K562 (cell line): ENCODE data around the gene CENPN. TPM values are rescaled to one million over a fixed set of nuclear protein-coding genes. Genes with fewer than 3 reads are reported as not detected.

ENCODE experiments used
- BCOR ChIP-seq: fragments of 450-650 bp; IDR thresholded peaks from 2 replicates; pipeline ENCODE4 v1.6.1; 2016
- CCAR2 ChIP-seq: fragments of 200-400 bp; formaldehyde crosslinking; IDR thresholded peaks from 2 replicates; pipeline ENCODE4 v1.6.1; 2017; ENCODE audit warnings: mild to moderate bottlenecking, low read depth, low read length
- CREB3L1 ChIP-seq: fragments of 450-650 bp; IDR thresholded peaks from 2 replicates; pipeline ENCODE4 v1.6.1; 2014; ENCODE audit warnings: low read depth, mild to moderate bottlenecking, moderate library complexity, borderline replicate concordance
- LARP7 ChIP-seq: fragments of 450-650 bp; IDR thresholded peaks from 2 replicates; pipeline ENCODE4 v1.6.1; 2016
- LCOR ChIP-seq: sonication (generic); formaldehyde crosslinking; IDR thresholded peaks from 2 replicates; pipeline ENCODE4 v1.8.0; 2022; ENCODE audit warnings: mild to moderate bottlenecking, missing genetic modification reagents
- MBD2 ChIP-seq: sonication (generic); IDR thresholded peaks from 2 replicates; pipeline ENCODE4 v1.6.1; 2016; ENCODE audit warnings: low read depth, borderline replicate concordance
- NEUROD1 ChIP-seq: fragments of 150-350 bp; IDR thresholded peaks from 2 replicates; pipeline ENCODE4 v1.6.1; 2014; ENCODE audit warnings: borderline replicate concordance, low read length, low read depth; ENCODE audit not compliant: partially characterized antibody
- PHF8 ChIP-seq: fragments of 200-600 bp; sonication (generic); IDR thresholded peaks from 2 replicates; pipeline ENCODE4 v1.6.1; 2012; ENCODE audit warnings: mixed run types, mild to moderate bottlenecking, inconsistent platforms, low read length, moderate library complexity, borderline replicate concordance
- POLR2G ChIP-seq: fragments of 200-400 bp; formaldehyde crosslinking; IDR thresholded peaks from 2 replicates; pipeline ENCODE4 v1.6.1; 2017; ENCODE audit warnings: low read depth, mild to moderate bottlenecking, antibody characterized with exemption, low read length, moderate library complexity
- PPARD ChIP-seq: fragments of 250-450 bp; sonication (Bioruptor Pico); IDR thresholded peaks from 2 replicates; pipeline ENCODE4 v1.8.0; 2022; ENCODE audit warnings: inconsistent platforms, mild to moderate bottlenecking, moderate library complexity
- SIN3A ChIP-seq, 2 experiments: fragments of 150-350 bp in 1 of 2; IDR thresholded peaks; 2 replicates each; pipeline ENCODE4 v1.6.1; 2011 to 2016; ENCODE audit warnings: borderline replicate concordance in 2 of 2, low read depth in 2 of 2, low read length in 2 of 2, mild to moderate bottlenecking in 2 of 2, moderate library complexity in 2 of 2; ENCODE audit not compliant: control insufficient read depth in 1 of 2
- SMAD4 ChIP-seq: fragments of 250-450 bp; sonication (Bioruptor Pico); conservative IDR thresholded peaks from 2 replicates; pipeline ENCODE4 v1.8.0; 2021; ENCODE audit warnings: inconsistent platforms, mild to moderate bottlenecking, moderate library complexity
- SP1 ChIP-seq: sonication (generic); formaldehyde crosslinking; IDR thresholded peaks from 2 replicates; pipeline ENCODE4 v1.8.1; 2022; ENCODE audit warnings: mild to moderate bottlenecking, missing genetic modification reagents
- XRCC3 ChIP-seq: fragments of 450-650 bp; IDR thresholded peaks from 2 replicates; pipeline ENCODE4 v1.6.1; 2017; ENCODE audit warnings: mild to moderate bottlenecking, moderate library complexity
- ZMIZ1 ChIP-seq, 2 experiments: fragments of 150-350 bp in 1 of 2; IDR thresholded peaks; 2 replicates each; pipeline ENCODE4 v1.6.1; 2012 to 2016; ENCODE audit warnings: low read depth in 2 of 2, low read length in 2 of 2, mild to moderate bottlenecking in 1 of 2, moderate library complexity in 1 of 2
- ZNF449 ChIP-seq: fragments of 250-450 bp; sonication (Bioruptor Pico); IDR thresholded peaks from 2 replicates; pipeline ENCODE4 v1.8.0; 2022; ENCODE audit warnings: moderate library complexity, mild to moderate bottlenecking, inconsistent platforms
- polyA plus RNA-seq, 8 experiments: library from polyadenylated mRNA; depleted of rRNA in 4 of 8; stranded (reverse) in 5 of 8; unstranded in 3 of 8; fragments of >200 nt; fragmentation: Nextera tagmentation in 2 of 8; fragmentation: Illumina TruSeq in 1 of 8; extraction: Ambion mirVana in 2 of 8; extraction: Trizol in 1 of 8; gene quantifications; 2 replicates each; pipeline versions ENCODE4 v1.2.1 to v1.2.3, GENCODE V29; 2011 to 2014; ENCODE audit warnings: inconsistent platforms in 1 of 8, missing spikeins in 1 of 8
- total RNA-seq, 7 experiments: library from RNA; depleted of rRNA in 6 of 7; stranded (reverse); fragments of >200 nt in 6 of 7; fragmentation: Illumina TruSeq in 2 of 7; extraction: Trizol in 2 of 7; gene quantifications; 2 replicates each; pipeline versions ENCODE4 v1.2.1 to v1.2.3, GENCODE V29; 2011 to 2021; ENCODE audit warnings: low replicate concordance in 1 of 7
- TF ChIP-seq, protein P1 (sequence below): fragments of 450-650 bp; IDR thresholded peaks from 2 replicates; pipeline ENCODE4 v1.6.1; 2017; ENCODE audit warnings: antibody characterized with exemption, mild to moderate bottlenecking

CENPN gene
- total and polyA plus RNA-seq, 9 of the 15 experiments (the other 6 are each of a cell fraction or from before 2014, with no cell fraction given), result 92.3 to 384 (median 140) TPM

GRCh38 chr16:81035398-81035974, 28.5 kb downstream of the CENPN start, which contains the start of gene ATMIN (continued):
- TF ChIP-seq ZNF449 (CRISPR knock-in tag), result no peak
- no peak for TF ChIP-seq PPARD (CRISPR knock-in tag)
- TF ChIP-seq MBD2, result no peak
- 0 out of 2 replicates have a peak, but pooled peaks have one; percentile 35 for TF ChIP-seq LCOR (CRISPR knock-in tag)
- no peak for TF ChIP-seq CCAR2
- TF ChIP-seq, protein P1, sequence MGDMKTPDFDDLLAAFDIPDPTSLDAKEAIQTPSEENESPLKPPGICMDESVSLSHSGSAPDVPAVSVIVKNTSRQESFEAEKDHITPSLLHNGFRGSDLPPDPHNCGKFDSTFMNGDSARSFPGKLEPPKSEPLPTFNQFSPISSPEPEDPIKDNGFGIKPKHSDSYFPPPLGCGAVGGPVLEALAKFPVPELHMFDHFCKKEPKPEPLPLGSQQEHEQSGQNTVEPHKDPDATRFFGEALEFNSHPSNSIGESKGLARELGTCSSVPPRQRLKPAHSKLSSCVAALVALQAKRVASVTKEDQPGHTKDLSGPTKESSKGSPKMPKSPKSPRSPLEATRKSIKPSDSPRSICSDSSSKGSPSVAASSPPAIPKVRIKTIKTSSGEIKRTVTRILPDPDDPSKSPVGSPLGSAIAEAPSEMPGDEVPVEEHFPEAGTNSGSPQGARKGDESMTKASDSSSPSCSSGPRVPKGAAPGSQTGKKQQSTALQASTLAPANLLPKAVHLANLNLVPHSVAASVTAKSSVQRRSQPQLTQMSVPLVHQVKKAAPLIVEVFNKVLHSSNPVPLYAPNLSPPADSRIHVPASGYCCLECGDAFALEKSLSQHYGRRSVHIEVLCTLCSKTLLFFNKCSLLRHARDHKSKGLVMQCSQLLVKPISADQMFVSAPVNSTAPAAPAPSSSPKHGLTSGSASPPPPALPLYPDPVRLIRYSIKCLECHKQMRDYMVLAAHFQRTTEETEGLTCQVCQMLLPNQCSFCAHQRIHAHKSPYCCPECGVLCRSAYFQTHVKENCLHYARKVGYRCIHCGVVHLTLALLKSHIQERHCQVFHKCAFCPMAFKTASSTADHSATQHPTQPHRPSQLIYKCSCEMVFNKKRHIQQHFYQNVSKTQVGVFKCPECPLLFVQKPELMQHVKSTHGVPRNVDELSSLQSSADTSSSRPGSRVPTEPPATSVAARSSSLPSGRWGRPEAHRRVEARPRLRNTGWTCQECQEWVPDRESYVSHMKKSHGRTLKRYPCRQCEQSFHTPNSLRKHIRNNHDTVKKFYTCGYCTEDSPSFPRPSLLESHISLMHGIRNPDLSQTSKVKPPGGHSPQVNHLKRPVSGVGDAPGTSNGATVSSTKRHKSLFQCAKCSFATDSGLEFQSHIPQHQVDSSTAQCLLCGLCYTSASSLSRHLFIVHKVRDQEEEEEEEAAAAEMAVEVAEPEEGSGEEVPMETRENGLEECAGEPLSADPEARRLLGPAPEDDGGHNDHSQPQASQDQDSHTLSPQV, result peak; percentile 70; the same call in 1 of the 2 replicates
- TF ChIP-seq SP1 (CRISPR knock-in tag), result peak; percentile 41; the same call in 1 of the 2 replicates
- peak; percentile 53 to 78; a peak in 2 of 4 replicates for TF ChIP-seq SIN3A (IDR thresholded peaks at IDR 0.05; ENCODE audit: borderline replicate concordance in 2 of 2, control insufficient read depth in 1 of 2, low read depth in 2 of 2, low read length in 2 of 2)
- TF ChIP-seq PHF8, result no peak
- TF ChIP-seq POLR2G, result peak; percentile 77
- peak; percentile 80; the same call in 1 of the 2 replicates for TF ChIP-seq SMAD4
- peak; percentile 49; the same call in 1 of the 2 replicates for TF ChIP-seq CREB3L1
- TF ChIP-seq BCOR, result no peak
- TF ChIP-seq ZMIZ1 (IDR thresholded peaks at IDR 0.05; ENCODE audit: low read depth in 2 of 2, low read length in 2 of 2), result peak in 1 of 2 experiments; percentile 36; a peak in 1 of 4 replicates
- TF ChIP-seq LARP7, result no peak
- no peak for TF ChIP-seq NEUROD1
- TF ChIP-seq XRCC3, result no peak
